Measurements from ENCODE around the gene CHGA. TPM values are rescaled to one million over a fixed set of nuclear protein-coding genes. Genes with fewer than 3 reads are reported as not detected.

Gene CHGA
- total and polyA plus RNA-seq, 2 donors = 0.71 to 4.3 TPM

- DNase-seq (ENCODE audit: low read depth in 6 of 9, low spot score in 9 of 9) = no peak
- Histone ChIP-seq H3K36me3 (ENCODE audit: control insufficient read depth in 2 of 2, insufficient read depth in 2 of 2, low read length in 1 of 2) (no peaks in the 10 kb centered on the region), H3K27me3 (ENCODE audit: control insufficient read depth in 2 of 2, insufficient read depth in 1 of 2, low read length in 1 of 2) (no peaks in the 10 kb centered on the region), H3K4me1 (ENCODE audit: control insufficient read depth in 2 of 2, insufficient read depth in 2 of 2, low read length in 2 of 2) (no peaks in the 10 kb centered on the region), H3K9me3 (ENCODE audit: control insufficient read depth in 2 of 2, insufficient read depth in 1 of 2, low read length in 1 of 2) (no peaks in the 10 kb centered on the region), H3K27ac (ENCODE audit: low read depth in 1 of 2, low read length in 1 of 2) (no peak overlapping the region), H3K4me3 (ENCODE audit: low read length in 2 of 2) (no peak overlapping the region)
- WGBS = 96% methylated on average over 14 of the region's 14 CpGs
Measured at GRCh38 chr14:92968291-92969020, 45.5 kb downstream of the CHGA start.

- DNase-seq (ENCODE audit: low read depth in 6 of 9, low spot score in 9 of 9) = no peak
- Histone ChIP-seq H3K27me3 (ENCODE audit: control insufficient read depth in 2 of 2, insufficient read depth in 1 of 2, low read length in 1 of 2) (no peaks in the 10 kb centered on the region), H3K27ac (ENCODE audit: low read depth in 1 of 2, low read length in 1 of 2) (no peak overlapping the region), H3K9me3 (ENCODE audit: control insufficient read depth in 2 of 2, insufficient read depth in 1 of 2, low read length in 1 of 2) (peaks cover 0 to 4% of the 10 kb centered on the region in 2 donors), H3K4me1 (ENCODE audit: control insufficient read depth in 2 of 2, insufficient read depth in 2 of 2, low read length in 2 of 2) (no peaks in the 10 kb centered on the region), H3K36me3 (ENCODE audit: control insufficient read depth in 2 of 2, insufficient read depth in 2 of 2, low read length in 1 of 2) (no peaks in the 10 kb centered on the region), H3K4me3 (ENCODE audit: low read length in 2 of 2) (no peak overlapping the region)
- WGBS = 96% methylated on average over 10 of the region's 10 CpGs
Measured at GRCh38 chr14:92969430-92969829, 46.5 kb downstream of the CHGA start.

GRCh38 chr14:92969871-92970270 lies 46.9 kb downstream of the CHGA start:
- H3K27me3 ChIP-seq (ENCODE audit: control insufficient read depth in 2 of 2, insufficient read depth in 1 of 2, low read length in 1 of 2) = no peaks in the 10 kb centered on the region
- 89% methylated on average over 12 of the region's 12 CpGs for WGBS
- no peak for DNase-seq (ENCODE audit: low read depth in 6 of 9, low spot score in 9 of 9)
- H3K4me3 ChIP-seq (ENCODE audit: low read length in 2 of 2) = no peak overlapping the region
- H3K9me3 ChIP-seq (ENCODE audit: control insufficient read depth in 2 of 2, insufficient read depth in 1 of 2, low read length in 1 of 2) = peaks cover 0 to 4% of the 10 kb centered on the region in 2 donors
- no peak overlapping the region for H3K27ac ChIP-seq (ENCODE audit: low read depth in 1 of 2, low read length in 1 of 2)
- no peaks in the 10 kb centered on the region for H3K36me3 ChIP-seq (ENCODE audit: control insufficient read depth in 2 of 2, insufficient read depth in 2 of 2, low read length in 1 of 2)
- H3K4me1 ChIP-seq (ENCODE audit: control insufficient read depth in 2 of 2, insufficient read depth in 2 of 2, low read length in 2 of 2) = no peaks in the 10 kb centered on the region

GRCh38 chr14:92970271-92970670 lies 47.3 kb downstream of the CHGA start:
- H3K27ac ChIP-seq (ENCODE audit: low read depth in 1 of 2, low read length in 1 of 2) = no peak overlapping the region
- WGBS = 96% methylated on average over 12 of the region's 12 CpGs
- DNase-seq (ENCODE audit: low read depth in 6 of 9, low spot score in 9 of 9) = no peak

GRCh38 chr14:92971601-92972180 lies 48.7 kb downstream of the CHGA start:
- no peak for DNase-seq (ENCODE audit: low read depth in 6 of 9, low spot score in 9 of 9)
- H3K4me1 ChIP-seq (ENCODE audit: control insufficient read depth in 2 of 2, insufficient read depth in 2 of 2, low read length in 2 of 2) = no peaks in the 10 kb centered on the region
- 98% methylated on average over 16 of the region's 16 CpGs for WGBS

More at GRCh38 chr14:92970271-92970670, 47.3 kb downstream of the CHGA start:
- H3K27me3 ChIP-seq (ENCODE audit: control insufficient read depth in 2 of 2, insufficient read depth in 1 of 2, low read length in 1 of 2) = no peaks in the 10 kb centered on the region
- H3K9me3 ChIP-seq (ENCODE audit: control insufficient read depth in 2 of 2, insufficient read depth in 1 of 2, low read length in 1 of 2) = peaks cover 0 to 8% of the 10 kb centered on the region in 2 donors
- no peaks in the 10 kb centered on the region for H3K36me3 ChIP-seq (ENCODE audit: control insufficient read depth in 2 of 2, insufficient read depth in 2 of 2, low read length in 1 of 2)
- H3K4me1 ChIP-seq (ENCODE audit: control insufficient read depth in 2 of 2, insufficient read depth in 2 of 2, low read length in 2 of 2) = no peaks in the 10 kb centered on the region
- no peak overlapping the region for H3K4me3 ChIP-seq (ENCODE audit: low read length in 2 of 2)

GRCh38 chr14:92973261-92973797 lies 50.4 kb downstream of the CHGA start:
- 91% methylated on average over 12 of the region's 12 CpGs for WGBS
- H3K4me3 ChIP-seq (ENCODE audit: low read length in 2 of 2) = no peak overlapping the region
- no peak overlapping the region for H3K27ac ChIP-seq (ENCODE audit: low read depth in 1 of 2, low read length in 1 of 2)

More at GRCh38 chr14:92971601-92972180, 48.7 kb downstream of the CHGA start:
- Histone ChIP-seq H3K27me3 (ENCODE audit: control insufficient read depth in 2 of 2, insufficient read depth in 1 of 2, low read length in 1 of 2) (no peaks in the 10 kb centered on the region), H3K4me3 (ENCODE audit: low read length in 2 of 2) (no peak overlapping the region), H3K36me3 (ENCODE audit: control insufficient read depth in 2 of 2, insufficient read depth in 2 of 2, low read length in 1 of 2) (no peaks in the 10 kb centered on the region), H3K27ac (ENCODE audit: low read depth in 1 of 2, low read length in 1 of 2) (no peak overlapping the region), H3K9me3 (ENCODE audit: control insufficient read depth in 2 of 2, insufficient read depth in 1 of 2, low read length in 1 of 2) (peaks cover 0 to 13% of the 10 kb centered on the region in 2 donors)

DNA sequence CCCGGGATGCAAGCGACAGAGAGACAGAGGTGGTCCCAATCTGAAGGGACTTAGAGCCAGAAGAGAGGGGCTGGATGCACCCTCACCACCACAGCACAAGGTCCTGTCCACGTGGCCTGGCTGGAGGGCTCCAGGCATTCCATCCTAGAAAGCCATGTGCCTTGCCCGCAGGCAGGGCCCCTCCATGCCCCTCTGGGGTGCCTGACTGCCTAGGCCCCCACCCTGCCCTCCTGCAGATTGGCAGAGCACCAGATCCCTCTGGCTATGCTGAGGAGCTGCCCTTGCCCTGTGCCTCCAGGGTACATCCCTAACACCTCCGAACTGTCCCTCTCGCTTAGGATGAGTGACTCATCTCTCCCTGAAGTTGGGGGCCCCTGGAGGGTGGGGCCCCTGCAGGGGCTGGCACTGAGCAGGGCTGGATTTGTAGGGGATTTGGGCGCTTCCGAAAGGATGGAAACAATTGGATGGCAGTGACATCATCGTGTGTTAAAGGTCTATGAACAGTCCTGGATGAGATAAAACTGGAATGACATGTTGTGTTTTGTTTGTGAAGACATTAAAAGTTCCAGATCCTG lies 50.9 kb downstream of the CHGA start:
- Histone ChIP-seq H3K4me3 (ENCODE audit: low read length in 2 of 2) (no peak overlapping the region), H3K27ac (ENCODE audit: low read depth in 1 of 2, low read length in 1 of 2) (no peak overlapping the region), H3K4me1 (ENCODE audit: control insufficient read depth in 2 of 2, insufficient read depth in 2 of 2, low read length in 2 of 2) (no peaks in the 10 kb centered on the region), H3K36me3 (ENCODE audit: control insufficient read depth in 2 of 2, insufficient read depth in 2 of 2, low read length in 1 of 2) (peaks cover 0 to 3% of the 10 kb centered on the region in 2 donors), H3K27me3 (ENCODE audit: control insufficient read depth in 2 of 2, insufficient read depth in 1 of 2, low read length in 1 of 2) (no peaks in the 10 kb centered on the region), H3K9me3 (ENCODE audit: control insufficient read depth in 2 of 2, insufficient read depth in 1 of 2, low read length in 1 of 2) (peaks cover 3 to 19% of the 10 kb centered on the region in 2 donors)
- DNase-seq (ENCODE audit: low read depth in 6 of 9, low spot score in 9 of 9) = no peak
- 97% methylated on average over 9 of the region's 9 CpGs for WGBS

More at GRCh38 chr14:92973261-92973797, 50.4 kb downstream of the CHGA start:
- Histone ChIP-seq H3K9me3 (ENCODE audit: control insufficient read depth in 2 of 2, insufficient read depth in 1 of 2, low read length in 1 of 2) (peaks cover 1 to 14% of the 10 kb centered on the region in 2 donors), H3K27me3 (ENCODE audit: control insufficient read depth in 2 of 2, insufficient read depth in 1 of 2, low read length in 1 of 2) (no peaks in the 10 kb centered on the region), H3K4me1 (ENCODE audit: control insufficient read depth in 2 of 2, insufficient read depth in 2 of 2, low read length in 2 of 2) (no peaks in the 10 kb centered on the region), H3K36me3 (ENCODE audit: control insufficient read depth in 2 of 2, insufficient read depth in 2 of 2, low read length in 1 of 2) (peaks cover 0 to 3% of the 10 kb centered on the region in 2 donors)
- no peak for DNase-seq (ENCODE audit: low read depth in 6 of 9, low spot score in 9 of 9)

DNA sequence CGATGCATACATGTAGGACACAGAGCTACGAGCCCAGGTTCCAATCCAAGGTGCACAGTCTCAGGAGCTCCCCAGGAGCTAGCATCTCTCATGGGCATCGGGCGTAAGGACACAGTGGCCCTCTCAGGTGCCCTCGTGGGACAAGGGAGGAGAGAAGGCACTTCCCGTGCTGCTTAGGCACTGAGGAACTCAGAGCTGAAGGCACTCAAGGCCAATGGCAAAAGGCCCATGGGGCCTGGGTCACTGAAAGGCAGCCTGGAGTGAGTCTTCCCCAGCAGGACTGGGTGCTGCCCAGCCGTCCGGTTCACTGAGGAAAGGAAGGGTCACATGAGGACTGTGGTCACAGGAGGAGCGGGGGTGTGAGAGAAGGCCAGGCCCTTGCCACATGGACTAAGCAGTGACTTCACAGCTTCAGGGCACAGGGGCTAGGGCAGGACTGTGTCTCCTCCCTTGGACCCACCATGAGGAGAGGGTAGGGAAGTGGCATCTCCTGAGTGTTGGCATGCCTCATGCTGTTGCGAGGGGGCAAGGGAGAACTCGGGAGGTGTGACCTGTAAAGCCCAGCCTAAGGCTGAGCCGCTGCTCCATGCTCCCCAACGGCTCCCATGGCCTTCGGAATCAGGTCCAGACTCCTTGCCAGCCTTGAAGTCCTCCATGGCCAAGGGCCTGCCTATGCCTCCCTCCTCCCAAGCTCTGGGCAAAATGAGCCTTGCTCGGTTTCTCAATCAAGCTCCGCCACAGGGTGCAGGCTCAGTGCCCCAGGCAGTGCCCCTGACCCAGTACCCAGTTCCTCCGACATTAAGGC lies 51.8 kb downstream of the CHGA start:
- Histone ChIP-seq H3K27ac (ENCODE audit: low read depth in 1 of 2, low read length in 1 of 2) (no peak overlapping the region), H3K36me3 (ENCODE audit: control insufficient read depth in 2 of 2, insufficient read depth in 2 of 2, low read length in 1 of 2) (peaks cover 0 to 3% of the 10 kb centered on the region in 2 donors), H3K4me3 (ENCODE audit: low read length in 2 of 2) (no peak overlapping the region), H3K27me3 (ENCODE audit: control insufficient read depth in 2 of 2, insufficient read depth in 1 of 2, low read length in 1 of 2) (no peaks in the 10 kb centered on the region), H3K4me1 (ENCODE audit: control insufficient read depth in 2 of 2, insufficient read depth in 2 of 2, low read length in 2 of 2) (no peaks in the 10 kb centered on the region), H3K9me3 (ENCODE audit: control insufficient read depth in 2 of 2, insufficient read depth in 1 of 2, low read length in 1 of 2) (peaks cover 3 to 21% of the 10 kb centered on the region in 2 donors)
- DNase-seq (ENCODE audit: low read depth in 6 of 9, low spot score in 9 of 9) = no peak
- WGBS = 93% methylated on average over 17 of the region's 17 CpGs

Measured in thymus (tissue), 11 donors.